ENCODE data around the gene SETD2. TPM values are rescaled to one million over a fixed set of nuclear protein-coding genes. Genes with fewer than 3 reads are reported as not detected.

SETD2 gene
- polyA plus RNA-seq, 1 experiment = 30.8 TPM

- no peaks in the 10 kb centered on the region; the same call in 1 of the 2 replicates for H3K9me3 ChIP-seq (ENCODE audit: control insufficient read depth, insufficient read depth, low read length)
- ChIA-PET CTCF (interaction anchor here (0.6 to 1.1 kb wide), 3 partner anchors 25 to 39 kb away, joined by 3 to 5 read pairs (median 3); no protein-coding TSS in a partner anchor), POLR2A (no interaction called here)
- no peak overlapping the region for H3K27ac ChIP-seq (ENCODE audit: low read depth, low read length)
- H3K4me3 ChIP-seq (ENCODE audit: low read depth, low read length) = no peak overlapping the region
- no peaks in the 10 kb centered on the region for H3K27me3 ChIP-seq (ENCODE audit: control insufficient read depth, insufficient read depth, low read length)
- no peak for DNase-seq (ENCODE audit: low read depth, low spot score)
- TF ChIP-seq, protein P1, sequence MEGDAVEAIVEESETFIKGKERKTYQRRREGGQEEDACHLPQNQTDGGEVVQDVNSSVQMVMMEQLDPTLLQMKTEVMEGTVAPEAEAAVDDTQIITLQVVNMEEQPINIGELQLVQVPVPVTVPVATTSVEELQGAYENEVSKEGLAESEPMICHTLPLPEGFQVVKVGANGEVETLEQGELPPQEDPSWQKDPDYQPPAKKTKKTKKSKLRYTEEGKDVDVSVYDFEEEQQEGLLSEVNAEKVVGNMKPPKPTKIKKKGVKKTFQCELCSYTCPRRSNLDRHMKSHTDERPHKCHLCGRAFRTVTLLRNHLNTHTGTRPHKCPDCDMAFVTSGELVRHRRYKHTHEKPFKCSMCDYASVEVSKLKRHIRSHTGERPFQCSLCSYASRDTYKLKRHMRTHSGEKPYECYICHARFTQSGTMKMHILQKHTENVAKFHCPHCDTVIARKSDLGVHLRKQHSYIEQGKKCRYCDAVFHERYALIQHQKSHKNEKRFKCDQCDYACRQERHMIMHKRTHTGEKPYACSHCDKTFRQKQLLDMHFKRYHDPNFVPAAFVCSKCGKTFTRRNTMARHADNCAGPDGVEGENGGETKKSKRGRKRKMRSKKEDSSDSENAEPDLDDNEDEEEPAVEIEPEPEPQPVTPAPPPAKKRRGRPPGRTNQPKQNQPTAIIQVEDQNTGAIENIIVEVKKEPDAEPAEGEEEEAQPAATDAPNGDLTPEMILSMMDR (IDR thresholded peaks at IDR 0.05; ENCODE audit: low read depth, low read length) = no peak
These were observed 189.3 kb downstream of the SETD2 start for GRCh38 chr3:46974421-46975171.

- no peaks in the 10 kb centered on the region for H3K27me3 ChIP-seq (ENCODE audit: control insufficient read depth, insufficient read depth, low read length)
- TF ChIP-seq, protein P1 (IDR thresholded peaks at IDR 0.05; ENCODE audit: low read depth, low read length) = no peak
- no peak overlapping the region for H3K27ac ChIP-seq (ENCODE audit: low read depth, low read length)
- POLR2A ChIA-PET = interaction anchor here (0.7 kb wide), 1 partner anchor 11 kb away, joined by 3 read pairs; no protein-coding TSS in a partner anchor
- no peaks in the 10 kb centered on the region; the same call in 1 of the 2 replicates for H3K9me3 ChIP-seq (ENCODE audit: control insufficient read depth, insufficient read depth, low read length)
- no peak overlapping the region for H3K4me3 ChIP-seq (ENCODE audit: low read depth, low read length)
- DNase-seq (ENCODE audit: low read depth, low spot score) = no peak
- CTCF ChIA-PET = no interaction called here
These were observed 191.5 kb downstream of the SETD2 start for GRCh38 chr3:46972396-46972795.

- TF ChIP-seq, protein P1 (IDR thresholded peaks at IDR 0.05; ENCODE audit: low read depth, low read length) = no peak
- POLR2A ChIA-PET = no interaction called here
- DNase-seq (ENCODE audit: low read depth, low spot score) = no peak
These were observed 192.2 kb downstream of the SETD2 start for GRCh38 chr3:46971742-46972141.

DNA sequence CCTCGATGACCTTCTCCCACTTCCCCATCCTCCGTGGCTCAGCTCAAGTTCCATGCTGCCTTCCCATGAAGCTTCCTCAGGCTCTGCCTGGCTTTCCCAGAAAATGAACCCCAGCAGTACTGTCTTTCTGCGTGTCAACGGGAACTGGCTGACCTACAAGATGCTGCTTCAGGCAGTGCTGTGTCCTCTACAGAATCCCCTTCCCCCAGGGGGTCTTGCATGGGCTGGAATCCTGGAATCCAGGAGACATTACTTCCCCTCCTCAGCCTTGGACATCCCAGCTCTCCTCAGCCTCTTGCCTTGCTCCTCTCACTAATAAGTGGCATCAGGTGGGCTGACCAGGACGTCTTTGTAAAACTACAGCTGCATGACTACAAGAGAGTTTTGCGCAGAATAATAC lies 192.8 kb downstream of the SETD2 start:
- TF ChIP-seq, protein P1 (IDR thresholded peaks at IDR 0.05; ENCODE audit: low read depth, low read length) = no peak
- Histone ChIP-seq H3K27me3 (ENCODE audit: control insufficient read depth, insufficient read depth, low read length) (no peaks in the 10 kb centered on the region), H3K9me3 (ENCODE audit: control insufficient read depth, insufficient read depth, low read length) (no peaks in the 10 kb centered on the region), H3K27ac (ENCODE audit: low read depth, low read length) (no peak overlapping the region), H3K4me3 (ENCODE audit: low read depth, low read length) (no peak overlapping the region)
- POLR2A ChIA-PET = no interaction called here
- no peak for DNase-seq (ENCODE audit: low read depth, low spot score)
- CTCF ChIA-PET = interaction anchor here (1.0 to 1.2 kb wide), 2 partner anchors 15 to 36 kb away, joined by 3 read pairs; no protein-coding TSS in a partner anchor

More at GRCh38 chr3:46971742-46972141, 192.2 kb downstream of the SETD2 start:
- Histone ChIP-seq H3K27ac (ENCODE audit: low read depth, low read length) (peak overlapping the region; percentile 21), H3K9me3 (ENCODE audit: control insufficient read depth, insufficient read depth, low read length) (no peaks in the 10 kb centered on the region; the same call in 1 of the 2 replicates), H3K27me3 (ENCODE audit: control insufficient read depth, insufficient read depth, low read length) (no peaks in the 10 kb centered on the region), H3K4me3 (ENCODE audit: low read depth, low read length) (no peak overlapping the region)
- CTCF ChIA-PET = interaction anchor here (1.2 kb wide), 1 partner anchor 15 kb away, joined by 3 read pairs; no protein-coding TSS in a partner anchor
